ENCODE measurements around the gene PBX3. TPM values are rescaled to one million over a fixed set of nuclear protein-coding genes. Genes with fewer than 3 reads are reported as not detected.

The PBX3 gene
- total RNA-seq (2012; rRNA removed): 17.0 and 17.7 TPM in 2 replicates

DNA sequence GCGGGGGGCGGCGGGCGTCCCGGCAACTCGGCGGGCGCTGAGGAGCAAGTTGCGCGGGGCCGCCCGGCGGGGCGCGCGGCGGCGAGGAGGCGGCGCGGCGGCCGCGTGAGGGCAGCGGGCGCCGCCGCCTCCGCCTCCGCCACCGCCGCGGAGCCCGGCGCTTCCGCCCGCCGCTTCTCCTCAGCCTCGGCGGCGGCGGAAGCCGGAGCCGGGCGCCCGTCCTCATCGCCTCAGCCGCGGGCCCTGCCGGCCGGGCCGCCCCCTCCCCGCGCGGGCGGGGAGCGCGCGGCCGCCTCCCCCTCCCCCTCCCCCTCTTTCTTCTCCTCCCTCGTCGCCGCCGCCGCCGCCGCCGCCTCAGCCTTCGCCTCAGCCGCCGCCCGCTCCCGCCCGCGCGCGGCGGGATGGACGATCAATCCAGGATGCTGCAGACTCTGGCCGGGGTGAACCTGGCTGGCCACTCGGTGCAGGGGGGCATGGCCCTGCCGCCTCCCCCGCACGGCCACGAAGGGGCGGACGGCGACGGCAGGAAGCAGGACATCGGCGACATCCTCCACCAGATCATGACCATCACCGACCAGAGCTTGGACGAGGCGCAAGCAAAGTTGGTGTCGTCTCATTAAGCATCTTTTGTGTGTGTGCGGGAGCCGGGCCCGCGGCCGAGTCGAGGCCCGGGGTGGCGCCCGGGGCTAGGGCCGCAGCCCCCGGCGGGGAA is at the start of gene PBX3:
TSS of gene PBX3 (plus strand) at position 321 of the 712 bp plus-strand sequence.
- Histone ChIP-seq H3K4me2 (ENCODE audit: low read length) (peak within 1 kb of the TSS; percentile 98), H3K9me3 (replicated peaks; ENCODE audit: low read length) (no peaks in the 10 kb centered on the region), H3K27me3 (ENCODE audit: control insufficient read depth, insufficient read depth, low read length) (no peaks in the 10 kb centered on the region), H3K4me3 (ENCODE audit: low read length) (peak within 1 kb of the TSS; percentile 98), H3K4me1 (ENCODE audit: control insufficient read depth, insufficient read depth, low read length) (peaks cover 50% of the 10 kb centered on the region), H3K36me3 (ENCODE audit: insufficient read depth, low read length) (peaks cover 6% of the 10 kb centered on the region), H3K9ac (ENCODE audit: low read depth, low read length) (peak within 1 kb of the TSS; percentile 88)

- no peak overlapping the region for H3K9ac ChIP-seq (ENCODE audit: low read depth, low read length)
- H3K4me3 ChIP-seq (ENCODE audit: low read length): no peak overlapping the region
- peaks cover 30% of the 10 kb centered on the region for H3K4me1 ChIP-seq (ENCODE audit: control insufficient read depth, insufficient read depth, low read length)
- H3K4me2 ChIP-seq (ENCODE audit: low read length): no peak overlapping the region
- H3K9me3 ChIP-seq (replicated peaks; ENCODE audit: low read length): no peaks in the 10 kb centered on the region
- no peaks in the 10 kb centered on the region for H3K27me3 ChIP-seq (ENCODE audit: control insufficient read depth, insufficient read depth, low read length)
- no peaks in the 10 kb centered on the region for H3K36me3 ChIP-seq (ENCODE audit: insufficient read depth, low read length)
These were observed 47.3 kb upstream of the PBX3 start for GRCh38 chr9:125699870-125700269.

GRCh38 chr9:125700791-125701190 is 46.4 kb upstream of the PBX3 start:
- H3K9ac ChIP-seq (ENCODE audit: low read depth, low read length): peak overlapping the region; percentile 69

DNA sequence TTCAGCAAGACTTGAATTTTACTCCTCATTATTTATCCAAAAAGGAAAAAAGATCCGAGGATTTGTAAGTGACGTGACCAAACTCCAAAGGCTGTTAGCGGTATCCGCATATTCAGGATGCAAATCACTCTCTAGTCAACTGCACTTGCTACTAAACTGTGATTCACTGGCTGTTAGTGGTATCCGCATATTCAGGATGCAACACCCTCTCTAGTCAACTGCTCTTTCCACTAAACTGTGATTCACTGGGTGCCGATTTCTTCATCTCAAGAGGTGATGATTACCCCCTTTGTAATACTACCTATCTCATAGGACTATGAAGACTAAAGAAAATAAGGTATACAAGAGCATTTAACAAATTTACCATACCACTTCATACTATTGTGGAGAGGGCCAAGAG is 45.8 kb upstream of the PBX3 start:
- H3K4me3 ChIP-seq (ENCODE audit: low read length): peak overlapping the region; percentile 55
- peaks cover 27% of the 10 kb centered on the region for H3K4me1 ChIP-seq (ENCODE audit: control insufficient read depth, insufficient read depth, low read length)
- peak overlapping the region; percentile 75 for H3K4me2 ChIP-seq (ENCODE audit: low read length)
- no peaks in the 10 kb centered on the region for H3K27me3 ChIP-seq (ENCODE audit: control insufficient read depth, insufficient read depth, low read length)
- H3K36me3 ChIP-seq (ENCODE audit: insufficient read depth, low read length): no peaks in the 10 kb centered on the region
- H3K9ac ChIP-seq (ENCODE audit: low read depth, low read length): peak overlapping the region; percentile 69
- H3K9me3 ChIP-seq (replicated peaks; ENCODE audit: low read length): no peaks in the 10 kb centered on the region

More at GRCh38 chr9:125700791-125701190, 46.4 kb upstream of the PBX3 start:
- no peaks in the 10 kb centered on the region for H3K9me3 ChIP-seq (replicated peaks; ENCODE audit: low read length)
- no peaks in the 10 kb centered on the region for H3K36me3 ChIP-seq (ENCODE audit: insufficient read depth, low read length)
- peak overlapping the region; percentile 75 for H3K4me2 ChIP-seq (ENCODE audit: low read length)
- peaks cover 26% of the 10 kb centered on the region for H3K4me1 ChIP-seq (ENCODE audit: control insufficient read depth, insufficient read depth, low read length)
- peak overlapping the region; percentile 55 for H3K4me3 ChIP-seq (ENCODE audit: low read length)
- H3K27me3 ChIP-seq (ENCODE audit: control insufficient read depth, insufficient read depth, low read length): no peaks in the 10 kb centered on the region

DNA sequence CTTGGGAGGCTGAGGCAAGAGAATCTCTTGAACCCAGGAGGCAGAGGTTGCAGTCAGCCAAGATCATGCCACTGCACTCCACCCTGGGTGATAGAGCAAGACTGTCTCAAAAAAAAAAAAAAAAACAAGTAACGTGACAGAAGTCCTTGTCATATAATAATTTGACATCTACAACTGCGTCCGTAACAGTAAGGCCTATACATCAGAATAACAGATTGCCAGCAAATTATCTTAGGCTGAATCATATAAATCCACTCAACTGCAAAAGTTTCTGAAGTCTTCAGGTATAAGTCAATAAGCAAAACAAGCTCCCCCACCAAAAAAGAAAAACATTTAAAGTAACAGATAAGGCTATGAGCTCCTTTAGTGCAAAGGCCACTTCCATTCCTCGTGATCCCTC is 43.5 kb upstream of the PBX3 start:
- H3K4me3 ChIP-seq (ENCODE audit: low read length): no peak overlapping the region
- no peak overlapping the region for H3K4me2 ChIP-seq (ENCODE audit: low read length)
- H3K9ac ChIP-seq (ENCODE audit: low read depth, low read length): no peak overlapping the region
- H3K27me3 ChIP-seq (ENCODE audit: control insufficient read depth, insufficient read depth, low read length): no peaks in the 10 kb centered on the region
- peaks cover 33% of the 10 kb centered on the region for H3K4me1 ChIP-seq (ENCODE audit: control insufficient read depth, insufficient read depth, low read length)
- H3K36me3 ChIP-seq (ENCODE audit: insufficient read depth, low read length): no peaks in the 10 kb centered on the region
- H3K9me3 ChIP-seq (replicated peaks; ENCODE audit: low read length): no peaks in the 10 kb centered on the region

DNA sequence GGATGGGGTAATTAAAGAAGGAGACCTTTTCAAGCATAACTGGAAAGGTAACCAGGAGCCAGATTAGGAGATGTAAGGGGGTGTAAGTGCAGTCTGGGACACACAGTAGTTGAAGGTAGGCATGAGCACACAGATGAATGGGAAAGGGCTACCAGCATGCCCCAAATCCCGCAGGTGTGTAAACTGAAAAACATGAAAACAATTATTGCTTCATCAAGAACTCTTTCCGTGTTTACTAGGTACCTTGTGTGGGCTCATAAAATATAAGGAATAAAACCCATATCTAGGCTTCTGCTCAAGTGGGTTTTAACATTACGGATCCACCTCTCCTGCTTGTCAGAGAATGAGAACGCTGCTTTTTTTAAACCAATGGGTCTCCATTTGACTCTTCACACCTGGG is 41.3 kb upstream of the PBX3 start:
- no peaks in the 10 kb centered on the region for H3K9me3 ChIP-seq (replicated peaks; ENCODE audit: low read length)
- H3K9ac ChIP-seq (ENCODE audit: low read depth, low read length): peak overlapping the region; percentile 97
- peak overlapping the region; percentile 81 for H3K4me3 ChIP-seq (ENCODE audit: low read length)

GRCh38 chr9:125706651-125707471 is 40.3 kb upstream of the PBX3 start, which contains the start of gene MAPKAP1:
TSS of gene MAPKAP1 (minus strand) at chr9:125707208. CDS start at chr9:125672574, 34,634 bp downstream.
- H3K36me3 ChIP-seq (ENCODE audit: insufficient read depth, low read length): no peaks in the 10 kb centered on the region
- H3K4me2 ChIP-seq (ENCODE audit: low read length): peak within 1 kb of the TSS; percentile 92
- H3K4me1 ChIP-seq (ENCODE audit: control insufficient read depth, insufficient read depth, low read length): peaks cover 19% of the 10 kb centered on the region
- no peaks in the 10 kb centered on the region for H3K9me3 ChIP-seq (replicated peaks; ENCODE audit: low read length)
- no peaks in the 10 kb centered on the region for H3K27me3 ChIP-seq (ENCODE audit: control insufficient read depth, insufficient read depth, low read length)
- peak within 1 kb of the TSS; percentile 97 for H3K9ac ChIP-seq (ENCODE audit: low read depth, low read length)
- peak within 1 kb of the TSS; percentile 81 for H3K4me3 ChIP-seq (ENCODE audit: low read length)

More for the DNA sequence above, 41.3 kb upstream of the PBX3 start:
- Histone ChIP-seq H3K4me1 (ENCODE audit: control insufficient read depth, insufficient read depth, low read length) (peaks cover 28% of the 10 kb centered on the region), H3K36me3 (ENCODE audit: insufficient read depth, low read length) (no peaks in the 10 kb centered on the region), H3K4me2 (ENCODE audit: low read length) (peak overlapping the region; percentile 92), H3K27me3 (ENCODE audit: control insufficient read depth, insufficient read depth, low read length) (no peaks in the 10 kb centered on the region)

GRCh38 chr9:125707472-125707804 is 39.7 kb upstream of the PBX3 start:
- Histone ChIP-seq H3K9me3 (replicated peaks; ENCODE audit: low read length) (no peaks in the 10 kb centered on the region), H3K27me3 (ENCODE audit: control insufficient read depth, insufficient read depth, low read length) (no peaks in the 10 kb centered on the region), H3K4me3 (ENCODE audit: low read length) (peak overlapping the region; percentile 44), H3K4me1 (ENCODE audit: control insufficient read depth, insufficient read depth, low read length) (peaks cover 16% of the 10 kb centered on the region), H3K36me3 (ENCODE audit: insufficient read depth, low read length) (no peaks in the 10 kb centered on the region), H3K9ac (ENCODE audit: low read depth, low read length) (peak overlapping the region; percentile 97), H3K4me2 (ENCODE audit: low read length) (peak overlapping the region; percentile 92)

DNA sequence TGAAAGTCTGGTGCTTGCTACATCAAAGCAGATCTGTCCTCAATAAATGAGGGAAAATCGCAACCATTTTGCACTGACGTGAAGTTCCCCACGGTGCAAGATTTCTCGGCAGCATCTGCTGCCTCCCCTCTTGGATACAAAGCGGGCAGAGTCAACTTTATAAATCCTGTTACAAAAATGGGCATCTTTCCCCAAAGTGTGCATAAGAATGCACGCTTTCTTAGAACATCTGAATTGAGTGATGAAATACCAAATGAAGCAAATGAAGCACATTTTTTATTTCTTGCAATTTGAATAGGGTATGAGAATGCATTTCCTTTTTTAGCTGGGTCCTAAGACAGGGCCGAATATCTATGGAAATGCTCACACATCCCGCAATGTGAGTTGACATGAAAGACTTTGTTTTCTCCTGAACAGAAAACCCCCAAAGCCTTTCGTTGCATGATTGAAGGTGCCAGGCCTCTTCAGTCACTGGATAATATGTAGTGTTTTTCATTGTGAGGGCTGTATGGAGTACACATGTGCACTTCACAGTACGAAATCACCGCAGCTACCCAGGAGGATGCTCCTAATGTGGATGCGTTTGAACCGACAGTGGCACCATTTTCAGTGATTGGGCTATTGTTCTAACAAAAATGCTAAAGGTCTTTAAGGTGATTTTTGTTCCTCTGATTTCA is 20.6 kb upstream of the PBX3 start:
- peaks cover 14% of the 10 kb centered on the region for H3K27me3 ChIP-seq (ENCODE audit: control insufficient read depth, insufficient read depth, low read length)
- H3K9ac ChIP-seq (ENCODE audit: low read depth, low read length): no peak overlapping the region
- no peak overlapping the region for H3K4me2 ChIP-seq (ENCODE audit: low read length)
- no peaks in the 10 kb centered on the region for H3K36me3 ChIP-seq (ENCODE audit: insufficient read depth, low read length)
- H3K9me3 ChIP-seq (replicated peaks; ENCODE audit: low read length): no peaks in the 10 kb centered on the region
- no peaks in the 10 kb centered on the region for H3K4me1 ChIP-seq (ENCODE audit: control insufficient read depth, insufficient read depth, low read length)
- H3K4me3 ChIP-seq (ENCODE audit: low read length): no peak overlapping the region

- no peak overlapping the region for H3K4me3 ChIP-seq (ENCODE audit: low read length)
- H3K9ac ChIP-seq (ENCODE audit: low read depth, low read length): no peak overlapping the region
- H3K9me3 ChIP-seq (replicated peaks; ENCODE audit: low read length): no peaks in the 10 kb centered on the region
- no peaks in the 10 kb centered on the region for H3K4me1 ChIP-seq (ENCODE audit: control insufficient read depth, insufficient read depth, low read length)
- no peak overlapping the region for H3K4me2 ChIP-seq (ENCODE audit: low read length)
- H3K27me3 ChIP-seq (ENCODE audit: control insufficient read depth, insufficient read depth, low read length): peaks cover 14% of the 10 kb centered on the region
- no peaks in the 10 kb centered on the region for H3K36me3 ChIP-seq (ENCODE audit: insufficient read depth, low read length)
These were observed 17.0 kb upstream of the PBX3 start for GRCh38 chr9:125730168-125730567.

DNA sequence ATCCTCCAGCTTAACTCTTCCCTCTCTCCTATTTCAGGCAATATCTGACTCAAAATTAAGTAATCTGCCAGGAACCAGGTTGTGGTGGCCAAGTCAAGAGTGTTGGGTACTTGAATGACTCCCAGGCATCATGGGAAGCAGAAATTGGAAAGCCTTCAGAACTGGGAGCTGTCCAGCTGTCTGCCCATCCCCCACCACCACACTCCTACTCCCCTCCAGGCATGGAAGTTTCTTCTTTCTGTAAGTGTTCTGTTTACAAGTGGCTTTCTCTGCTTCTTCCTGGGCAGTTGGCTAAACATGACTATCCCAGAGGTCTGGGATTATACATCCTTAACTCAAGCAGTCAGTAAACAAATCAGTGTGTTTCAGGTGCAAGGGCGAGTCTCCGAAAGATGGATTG is 14.6 kb upstream of the PBX3 start:
- no peak overlapping the region for H3K9ac ChIP-seq (ENCODE audit: low read depth, low read length)
- H3K27me3 ChIP-seq (ENCODE audit: control insufficient read depth, insufficient read depth, low read length): peaks cover 14% of the 10 kb centered on the region
- H3K4me2 ChIP-seq (ENCODE audit: low read length): no peak overlapping the region
- no peaks in the 10 kb centered on the region for H3K4me1 ChIP-seq (ENCODE audit: control insufficient read depth, insufficient read depth, low read length)
- no peaks in the 10 kb centered on the region for H3K9me3 ChIP-seq (replicated peaks; ENCODE audit: low read length)
- H3K4me3 ChIP-seq (ENCODE audit: low read length): no peak overlapping the region
- H3K36me3 ChIP-seq (ENCODE audit: insufficient read depth, low read length): no peaks in the 10 kb centered on the region
